ENCODE results near the gene LRRC26. TPM values are rescaled to one million over a fixed set of nuclear protein-coding genes. Genes with fewer than 3 reads are reported as not detected.

Gene LRRC26
- polyA plus RNA-seq, 3 donors: not detected

GRCh38 chr9:137193771-137194170 is 23.9 kb upstream of the LRRC26 start:
- intact Hi-C loops (cut with micrococcal nuclease): no loop called here
- peaks cover 6 to 30% of the 10 kb centered on the region in 2 donors for H3K36me3 Mint-ChIP-seq
- Histone ChIP-seq H2AFZ (ENCODE audit: insufficient read depth, low read depth, low read length, poor library complexity, severe bottlenecking) (no peak overlapping the region), H3K4me3 (replicated peaks in 1 of 3; ENCODE audit: low read depth in 2 of 3, low read length in 3 of 3) (no peak overlapping the region), H3K27me3 (ENCODE audit: control insufficient read depth in 2 of 2, insufficient read depth in 2 of 2, low read length in 2 of 2) (no peaks in the 10 kb centered on the region), H3K27ac (ENCODE audit: low read depth in 1 of 2, low read length in 2 of 2) (no peak overlapping the region), H3K4me2 (replicated peaks; ENCODE audit: extremely low read depth, low read length, poor library complexity, severe bottlenecking) (no peak overlapping the region), H3K9me3 (replicated peaks in 1 of 2; ENCODE audit: control insufficient read depth in 1 of 2, insufficient read depth in 1 of 2, low read length in 2 of 2) (no peaks in the 10 kb centered on the region), H3K4me1 (ENCODE audit: control insufficient read depth in 1 of 2, insufficient read depth in 2 of 2, low read length in 2 of 2) (peaks cover 21 to 30% of the 10 kb centered on the region in 2 donors), H3K79me2 (ENCODE audit: insufficient read depth, low read length) (peaks cover 29% of the 10 kb centered on the region), H3K36me3 (replicated peaks in 1 of 2; ENCODE audit: control insufficient read depth in 1 of 2, insufficient read depth in 2 of 2, low read length in 2 of 2) (peaks cover 17 to 23% of the 10 kb centered on the region in 2 donors), H3K9ac (ENCODE audit: insufficient read depth, low read length, poor library complexity, severe bottlenecking) (no peak overlapping the region), H4K20me1 (ENCODE audit: insufficient read depth, low read length) (peaks cover 41% of the 10 kb centered on the region)
- no peak overlapping the region for H3K27ac Mint-ChIP-seq
- H3K4me1 Mint-ChIP-seq: peaks cover 26% of the 10 kb centered on the region
- 96% methylated on average over 10 of the region's 14 CpGs for WGBS (ENCODE audit: insufficient coverage)
- no peak for TF ChIP-seq CTCF (IDR thresholded peaks at IDR 0.05)
- no peak overlapping the region for H3K4me3 Mint-ChIP-seq
- peaks cover 0 to 2% (median 0%) of the 10 kb centered on the region in 7 donors for H3K9me3 Mint-ChIP-seq
- H3K27me3 Mint-ChIP-seq (ENCODE audit: low read depth in 3 of 3): no peaks in the 10 kb centered on the region
- no peak for DNase-seq

GRCh38 chr9:137192859-137193258 is 23.0 kb upstream of the LRRC26 start:
- peaks cover 0 to 2% (median 0%) of the 10 kb centered on the region in 7 donors for H3K9me3 Mint-ChIP-seq
- no peak overlapping the region for H3K27ac ChIP-seq (ENCODE audit: low read depth in 1 of 2, low read length in 2 of 2)
- H3K79me2 ChIP-seq (ENCODE audit: insufficient read depth, low read length): peaks cover 28% of the 10 kb centered on the region
- WGBS (ENCODE audit: insufficient coverage): 100% methylated on average over 2 of the region's 2 CpGs
- H3K4me3 Mint-ChIP-seq: no peak overlapping the region
- H3K27me3 ChIP-seq (ENCODE audit: control insufficient read depth in 2 of 2, insufficient read depth in 2 of 2, low read length in 2 of 2): no peaks in the 10 kb centered on the region
- intact Hi-C loops (cut with micrococcal nuclease): no loop called here
- peaks cover 19% of the 10 kb centered on the region for H3K4me1 Mint-ChIP-seq
- no peaks in the 10 kb centered on the region for H3K27me3 Mint-ChIP-seq (ENCODE audit: low read depth in 3 of 3)
- no peak overlapping the region for H3K4me3 ChIP-seq (replicated peaks in 1 of 3; ENCODE audit: low read depth in 2 of 3, low read length in 3 of 3)
- H3K9ac ChIP-seq (ENCODE audit: insufficient read depth, low read length, poor library complexity, severe bottlenecking): no peak overlapping the region
- peaks cover 6 to 30% of the 10 kb centered on the region in 2 donors for H3K36me3 Mint-ChIP-seq
- H4K20me1 ChIP-seq (ENCODE audit: insufficient read depth, low read length): peaks cover 32% of the 10 kb centered on the region
- no peak overlapping the region for H3K27ac Mint-ChIP-seq
- H3K4me1 ChIP-seq (ENCODE audit: control insufficient read depth in 1 of 2, insufficient read depth in 2 of 2, low read length in 2 of 2): peaks cover 18 to 24% of the 10 kb centered on the region in 2 donors
- H3K4me2 ChIP-seq (replicated peaks; ENCODE audit: extremely low read depth, low read length, poor library complexity, severe bottlenecking): no peak overlapping the region
- peaks cover 17 to 23% of the 10 kb centered on the region in 2 donors for H3K36me3 ChIP-seq (replicated peaks in 1 of 2; ENCODE audit: control insufficient read depth in 1 of 2, insufficient read depth in 2 of 2, low read length in 2 of 2)
- no peak for DNase-seq
- no peaks in the 10 kb centered on the region for H3K9me3 ChIP-seq (replicated peaks in 1 of 2; ENCODE audit: control insufficient read depth in 1 of 2, insufficient read depth in 1 of 2, low read length in 2 of 2)
- no peak for TF ChIP-seq CTCF (IDR thresholded peaks at IDR 0.05)
- no peak overlapping the region for H2AFZ ChIP-seq (ENCODE audit: insufficient read depth, low read depth, low read length, poor library complexity, severe bottlenecking)
